ENCODE data around the gene DLGAP1. TPM values are rescaled to one million over a fixed set of nuclear protein-coding genes. Genes with fewer than 3 reads are reported as not detected.
"Not testable (repeated sequence)": the region's sequence is repeated elsewhere in the genome, so short reads cannot be mapped to it uniquely, and the experiment has no call there.

Gene DLGAP1
- total and polyA plus RNA-seq, 5 donors from 2014 or later, result 0.11 to 5.4 (median 0.68) TPM

DNA sequence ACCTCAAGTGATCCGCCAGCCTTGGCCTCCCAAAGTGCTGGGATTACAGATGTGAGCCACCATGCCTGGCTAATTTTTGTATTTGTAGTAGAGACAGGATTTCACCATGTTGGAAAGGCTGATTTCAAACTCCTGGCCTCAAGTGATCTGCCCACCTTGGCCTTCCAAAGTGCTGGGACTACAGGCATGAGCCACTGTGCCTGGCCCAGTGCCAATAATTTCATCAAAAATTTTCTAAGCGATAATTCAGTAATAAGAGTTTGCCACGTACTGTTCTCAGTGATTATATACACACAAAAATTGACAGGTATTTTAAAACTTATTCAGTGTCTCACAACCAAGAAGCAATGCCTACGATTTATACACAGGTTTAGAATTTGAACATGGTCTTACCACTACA lies 143.2 kb downstream of the DLGAP1 start:
- not testable (repeated sequence) for H3K4me3 ChIP-seq (ENCODE audit: low read depth, low read length); H3K9me3 ChIP-seq (ENCODE audit: control insufficient read depth in 2 of 2, low read length in 2 of 2); H3K36me3 ChIP-seq (ENCODE audit: control insufficient read depth, insufficient read depth, low read length); H3K27me3 Mint-ChIP-seq; H3K27me3 ChIP-seq (ENCODE audit: control insufficient read depth, insufficient read depth, low read length); H3K27ac Mint-ChIP-seq; H3K4me1 Mint-ChIP-seq; H3K36me3 Mint-ChIP-seq; ATAC-seq (ENCODE audit: low read depth in 2 of 2); H3K4me3 Mint-ChIP-seq; H3K4me1 ChIP-seq (ENCODE audit: control insufficient read depth, insufficient read depth, low read length, poor library complexity, severe bottlenecking); H3K27ac ChIP-seq (ENCODE audit: insufficient read depth, low read length, poor library complexity, severe bottlenecking); DNase-seq
- peaks cover 0 to 11% (median 1%) of the 10 kb centered on the region in 7 donors for H3K9me3 Mint-ChIP-seq

DNA sequence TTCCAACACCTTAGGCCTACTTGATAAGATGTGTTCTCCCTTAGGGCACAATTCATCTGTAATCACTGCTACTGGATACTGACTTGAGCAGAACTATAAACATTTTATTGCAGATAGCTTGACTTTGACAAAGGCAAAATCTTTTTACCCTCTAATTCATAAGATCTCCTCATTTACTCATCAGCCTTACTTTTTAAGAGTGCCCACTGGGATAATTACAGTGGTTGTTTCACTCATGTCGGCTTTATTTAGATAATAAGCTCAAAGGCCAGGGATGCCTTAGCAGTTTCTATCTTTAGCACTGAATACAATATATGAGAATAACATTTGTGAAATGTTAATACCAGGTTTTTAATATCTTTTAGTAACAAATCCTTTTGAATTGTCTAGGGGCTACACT lies 144.0 kb downstream of the DLGAP1 start:
- no peak overlapping the region for H3K27ac Mint-ChIP-seq
- no peaks in the 10 kb centered on the region for H3K27me3 Mint-ChIP-seq
- DNase-seq, result no peak
- no peaks in the 10 kb centered on the region for H3K36me3 Mint-ChIP-seq
- no peaks in the 10 kb centered on the region for H3K36me3 ChIP-seq (ENCODE audit: control insufficient read depth, insufficient read depth, low read length)
- no peak for ATAC-seq (ENCODE audit: low read depth in 2 of 2)
- H3K27me3 ChIP-seq (ENCODE audit: control insufficient read depth, insufficient read depth, low read length), result no peaks in the 10 kb centered on the region
- H3K9me3 ChIP-seq (ENCODE audit: control insufficient read depth in 2 of 2, low read length in 2 of 2), result no peaks in the 10 kb centered on the region
- peaks cover 0 to 11% (median 1%) of the 10 kb centered on the region in 7 donors for H3K9me3 Mint-ChIP-seq
- no peak overlapping the region for H3K4me3 Mint-ChIP-seq
- no peak overlapping the region for H3K4me3 ChIP-seq (ENCODE audit: low read depth, low read length)
- H3K4me1 Mint-ChIP-seq, result no peaks in the 10 kb centered on the region
- no peaks in the 10 kb centered on the region for H3K4me1 ChIP-seq (ENCODE audit: control insufficient read depth, insufficient read depth, low read length, poor library complexity, severe bottlenecking)
- no peak overlapping the region for H3K27ac ChIP-seq (ENCODE audit: insufficient read depth, low read length, poor library complexity, severe bottlenecking)

DNA sequence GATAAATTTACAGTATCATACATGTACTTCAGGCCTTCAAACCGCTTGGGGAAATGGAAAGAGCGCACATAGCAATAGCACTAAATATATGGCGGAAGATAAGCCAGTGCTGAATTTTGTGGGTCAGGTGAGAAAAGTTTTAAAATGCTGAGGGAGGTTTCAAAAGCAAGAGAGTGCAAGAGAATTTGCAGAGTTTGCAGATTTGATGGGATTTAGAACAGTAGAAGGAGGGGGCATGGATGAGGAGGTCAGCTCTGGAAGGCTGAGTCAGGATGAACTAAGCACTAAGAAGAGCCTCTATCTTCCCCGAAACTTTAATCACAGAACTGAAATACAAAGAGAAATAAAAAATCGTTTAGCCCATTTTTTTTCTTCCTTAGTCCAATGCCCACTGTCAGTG lies 145.9 kb downstream of the DLGAP1 start:
- H3K4me1 Mint-ChIP-seq, result no peaks in the 10 kb centered on the region
- H3K4me3 Mint-ChIP-seq, result no peak overlapping the region
- H3K27ac Mint-ChIP-seq, result no peak overlapping the region
- H3K27me3 ChIP-seq (ENCODE audit: control insufficient read depth, insufficient read depth, low read length), result no peaks in the 10 kb centered on the region
- no peaks in the 10 kb centered on the region for H3K36me3 ChIP-seq (ENCODE audit: control insufficient read depth, insufficient read depth, low read length)
- ATAC-seq (ENCODE audit: low read depth in 2 of 2) (no peak), DNase-seq (no peak)
- H3K36me3 Mint-ChIP-seq, result no peaks in the 10 kb centered on the region
- H3K4me3 ChIP-seq (ENCODE audit: low read depth, low read length), result no peak overlapping the region
- H3K9me3 ChIP-seq (ENCODE audit: control insufficient read depth in 2 of 2, low read length in 2 of 2), result no peaks in the 10 kb centered on the region
- no peaks in the 10 kb centered on the region for H3K27me3 Mint-ChIP-seq
- H3K27ac ChIP-seq (ENCODE audit: insufficient read depth, low read length, poor library complexity, severe bottlenecking), result no peak overlapping the region
- H3K9me3 Mint-ChIP-seq, result peaks cover 0 to 11% (median 0%) of the 10 kb centered on the region in 7 donors
- H3K4me1 ChIP-seq (ENCODE audit: control insufficient read depth, insufficient read depth, low read length, poor library complexity, severe bottlenecking), result no peaks in the 10 kb centered on the region

DNA sequence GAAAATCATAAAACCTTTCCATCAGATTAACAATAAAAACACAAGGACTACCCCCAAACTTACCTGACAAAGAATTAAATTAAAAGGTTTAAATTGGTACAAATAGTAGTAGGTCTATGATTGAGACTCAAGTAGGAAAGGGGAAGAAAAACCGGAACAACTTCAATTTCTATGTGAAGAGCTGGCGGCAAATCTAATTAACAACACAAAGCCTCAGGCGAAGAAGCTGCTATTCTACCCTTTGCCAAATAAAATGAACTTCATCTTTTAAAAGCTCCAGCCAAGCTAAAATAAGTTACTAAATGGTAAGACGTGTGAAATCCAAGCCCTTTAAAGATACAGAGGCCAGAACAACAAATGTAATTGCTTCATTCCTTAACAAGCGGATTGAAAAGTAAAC lies 146.5 kb downstream of the DLGAP1 start:
- Histone ChIP-seq H3K27ac (ENCODE audit: insufficient read depth, low read length, poor library complexity, severe bottlenecking) (no peak overlapping the region), H3K4me1 (ENCODE audit: control insufficient read depth, insufficient read depth, low read length, poor library complexity, severe bottlenecking) (no peaks in the 10 kb centered on the region), H3K9me3 (ENCODE audit: control insufficient read depth in 2 of 2, low read length in 2 of 2) (no peaks in the 10 kb centered on the region), H3K4me3 (ENCODE audit: low read depth, low read length) (no peak overlapping the region), H3K27me3 (ENCODE audit: control insufficient read depth, insufficient read depth, low read length) (no peaks in the 10 kb centered on the region), H3K36me3 (ENCODE audit: control insufficient read depth, insufficient read depth, low read length) (no peaks in the 10 kb centered on the region)
- no peaks in the 10 kb centered on the region for H3K4me1 Mint-ChIP-seq
- peaks cover 0 to 11% (median 0%) of the 10 kb centered on the region in 7 donors for H3K9me3 Mint-ChIP-seq
- DNase-seq (no peak), ATAC-seq (ENCODE audit: low read depth in 2 of 2) (no peak)
- H3K27ac Mint-ChIP-seq, result no peak overlapping the region
- H3K36me3 Mint-ChIP-seq, result no peaks in the 10 kb centered on the region
- no peaks in the 10 kb centered on the region for H3K27me3 Mint-ChIP-seq
- H3K4me3 Mint-ChIP-seq, result no peak overlapping the region

DNA sequence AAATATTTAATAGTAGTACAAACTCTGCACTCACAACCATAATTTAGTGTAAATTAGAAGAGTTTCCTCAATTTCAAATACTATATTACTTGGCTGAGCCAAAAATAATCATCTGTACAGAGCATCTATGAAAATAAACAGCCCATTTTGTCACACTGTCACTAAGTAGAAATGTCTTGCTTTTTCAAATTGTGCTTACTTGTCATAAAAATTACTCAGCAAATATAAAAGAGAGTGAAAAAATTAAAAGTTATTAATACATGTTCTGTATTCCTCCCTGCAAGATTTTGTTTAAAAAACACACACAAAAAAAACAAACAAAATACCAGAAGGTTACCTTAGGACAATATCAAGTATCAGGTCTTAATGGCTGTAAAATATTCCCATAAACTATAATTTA lies 155.7 kb downstream of the DLGAP1 start:
- no peaks in the 10 kb centered on the region for H3K36me3 Mint-ChIP-seq
- DNase-seq, result no peak
- ATAC-seq (ENCODE audit: low read depth in 2 of 2), result no peak
- no peaks in the 10 kb centered on the region for H3K36me3 ChIP-seq (ENCODE audit: control insufficient read depth, insufficient read depth, low read length)
- no peaks in the 10 kb centered on the region for H3K4me1 ChIP-seq (ENCODE audit: control insufficient read depth, insufficient read depth, low read length, poor library complexity, severe bottlenecking)
- H3K27ac Mint-ChIP-seq, result no peak overlapping the region
- no peak overlapping the region for H3K27ac ChIP-seq (ENCODE audit: insufficient read depth, low read length, poor library complexity, severe bottlenecking)
- no peak overlapping the region for H3K4me3 ChIP-seq (ENCODE audit: low read depth, low read length)
- peaks cover 0 to 29% (median 2%) of the 10 kb centered on the region in 7 donors for H3K9me3 Mint-ChIP-seq
- H3K4me1 Mint-ChIP-seq, result no peaks in the 10 kb centered on the region
- H3K27me3 ChIP-seq (ENCODE audit: control insufficient read depth, insufficient read depth, low read length), result no peaks in the 10 kb centered on the region
- no peak overlapping the region for H3K4me3 Mint-ChIP-seq
- H3K9me3 ChIP-seq (ENCODE audit: control insufficient read depth in 2 of 2, low read length in 2 of 2), result no peaks in the 10 kb centered on the region
- H3K27me3 Mint-ChIP-seq, result no peaks in the 10 kb centered on the region

DNA sequence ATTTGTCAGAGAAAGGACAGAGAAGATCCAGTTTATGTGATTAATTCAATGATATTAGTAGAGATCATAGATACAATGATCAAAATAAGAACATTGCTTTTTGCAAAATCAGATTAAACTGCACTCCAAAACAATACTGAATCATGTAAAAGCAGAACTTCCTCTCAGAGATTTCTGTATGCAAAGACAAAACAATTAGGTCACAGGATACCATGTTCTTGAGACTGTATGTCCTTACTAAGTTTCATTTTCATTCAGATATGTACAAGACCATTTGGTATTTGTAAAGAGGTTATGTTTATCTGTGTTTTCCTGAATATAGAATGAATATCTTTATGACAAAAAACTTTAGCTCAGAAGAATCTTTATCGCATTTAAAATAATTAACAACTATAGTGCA lies 161.8 kb downstream of the DLGAP1 start:
- H3K27ac Mint-ChIP-seq, result no peak overlapping the region
- DNase-seq, result no peak
- no peaks in the 10 kb centered on the region for H3K27me3 ChIP-seq (ENCODE audit: control insufficient read depth, insufficient read depth, low read length)
- peaks cover 0 to 25% (median 4%) of the 10 kb centered on the region in 7 donors for H3K9me3 Mint-ChIP-seq
- no peak overlapping the region for H3K4me3 Mint-ChIP-seq
- H3K4me1 ChIP-seq (ENCODE audit: control insufficient read depth, insufficient read depth, low read length, poor library complexity, severe bottlenecking), result no peaks in the 10 kb centered on the region
- no peak for ATAC-seq (ENCODE audit: low read depth in 2 of 2)
- no peaks in the 10 kb centered on the region for H3K36me3 Mint-ChIP-seq
- no peaks in the 10 kb centered on the region for H3K9me3 ChIP-seq (ENCODE audit: control insufficient read depth in 2 of 2, low read length in 2 of 2)
- no peaks in the 10 kb centered on the region for H3K27me3 Mint-ChIP-seq
- H3K27ac ChIP-seq (ENCODE audit: insufficient read depth, low read length, poor library complexity, severe bottlenecking), result no peak overlapping the region
- H3K4me1 Mint-ChIP-seq, result no peaks in the 10 kb centered on the region
- H3K4me3 ChIP-seq (ENCODE audit: low read depth, low read length), result no peak overlapping the region
- no peaks in the 10 kb centered on the region for H3K36me3 ChIP-seq (ENCODE audit: control insufficient read depth, insufficient read depth, low read length)

DNA sequence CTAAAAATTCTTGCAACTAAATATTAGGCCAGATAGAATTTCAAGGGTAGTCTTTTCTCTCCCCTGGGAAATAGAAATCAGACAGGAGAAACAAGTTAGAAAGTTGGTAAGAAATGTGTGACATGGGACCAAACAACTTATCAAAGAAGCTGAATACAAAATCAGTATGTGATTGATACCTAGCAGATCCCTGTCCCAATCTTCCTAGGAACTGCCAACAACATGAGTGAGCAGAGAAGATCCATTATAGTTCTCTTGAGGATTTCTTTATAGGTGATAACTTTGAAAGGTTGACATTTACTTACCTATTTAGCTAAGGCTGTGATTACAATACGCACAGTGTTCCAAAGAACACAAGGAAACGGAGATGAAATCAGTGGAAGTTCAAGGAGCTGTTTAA lies 162.4 kb downstream of the DLGAP1 start:
- H3K4me1 Mint-ChIP-seq, result no peaks in the 10 kb centered on the region
- peaks cover 0 to 23% (median 4%) of the 10 kb centered on the region in 7 donors for H3K9me3 Mint-ChIP-seq
- no peaks in the 10 kb centered on the region for H3K4me1 ChIP-seq (ENCODE audit: control insufficient read depth, insufficient read depth, low read length, poor library complexity, severe bottlenecking)
- H3K36me3 Mint-ChIP-seq, result no peaks in the 10 kb centered on the region
- H3K36me3 ChIP-seq (ENCODE audit: control insufficient read depth, insufficient read depth, low read length), result no peaks in the 10 kb centered on the region
- ATAC-seq (ENCODE audit: low read depth in 2 of 2) (no peak), DNase-seq (no peak)
- no peaks in the 10 kb centered on the region for H3K9me3 ChIP-seq (ENCODE audit: control insufficient read depth in 2 of 2, low read length in 2 of 2)
- H3K27me3 Mint-ChIP-seq, result no peaks in the 10 kb centered on the region
- H3K4me3 ChIP-seq (ENCODE audit: low read depth, low read length), result no peak overlapping the region
- H3K27ac Mint-ChIP-seq, result no peak overlapping the region
- no peaks in the 10 kb centered on the region for H3K27me3 ChIP-seq (ENCODE audit: control insufficient read depth, insufficient read depth, low read length)
- H3K4me3 Mint-ChIP-seq, result no peak overlapping the region
- no peak overlapping the region for H3K27ac ChIP-seq (ENCODE audit: insufficient read depth, low read length, poor library complexity, severe bottlenecking)

DNA sequence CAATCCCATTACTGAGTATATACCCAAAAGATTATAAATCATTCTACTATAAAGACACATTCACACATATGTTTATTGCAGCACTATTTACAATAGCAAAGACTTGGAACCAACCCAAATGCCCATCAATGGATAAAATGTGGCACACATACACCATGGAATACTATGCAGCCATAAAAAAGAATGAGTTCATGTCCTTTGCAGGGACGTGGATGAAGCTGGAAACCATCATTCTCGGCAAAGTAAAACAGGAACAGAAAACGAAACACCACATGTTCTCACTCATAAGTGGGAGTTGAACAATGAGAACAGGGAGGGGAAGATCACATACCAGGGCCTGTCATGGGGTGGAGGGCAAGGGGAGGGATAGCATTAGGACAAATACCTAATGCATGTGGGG lies 167.8 kb downstream of the DLGAP1 start:
- not testable (repeated sequence) for ATAC-seq (ENCODE audit: low read depth in 2 of 2); H3K4me1 ChIP-seq (ENCODE audit: control insufficient read depth, insufficient read depth, low read length, poor library complexity, severe bottlenecking)

More for the DNA sequence above, 167.8 kb downstream of the DLGAP1 start:
- not testable (repeated sequence) for H3K27me3 ChIP-seq (ENCODE audit: control insufficient read depth, insufficient read depth, low read length); DNase-seq; H3K27ac ChIP-seq (ENCODE audit: insufficient read depth, low read length, poor library complexity, severe bottlenecking); H3K4me3 ChIP-seq (ENCODE audit: low read depth, low read length); H3K4me1 Mint-ChIP-seq; H3K36me3 Mint-ChIP-seq; H3K27ac Mint-ChIP-seq; H3K9me3 ChIP-seq (ENCODE audit: control insufficient read depth in 2 of 2, low read length in 2 of 2); H3K27me3 Mint-ChIP-seq; H3K36me3 ChIP-seq (ENCODE audit: control insufficient read depth, insufficient read depth, low read length)
- Mint-ChIP-seq H3K4me3 (peak overlapping the region in 1 of 4 donors; percentile 33), H3K9me3 (peaks cover 2 to 12% (median 4%) of the 10 kb centered on the region in 7 donors)

Measured in CD4-positive, CD25-positive, alpha-beta regulatory T cell (primary cell).